B cell (primary cell): ENCODE measurements around the gene MYO1E. TPM values are rescaled to one million over a fixed set of nuclear protein-coding genes. Genes with fewer than 3 reads are reported as not detected.

ENCODE experiments used
- ATAC-seq: fragments of 200-7000 bp; cut with Tn5 transposase; one replicate; pipeline ENCODE4 v1.10.0; 2021; ENCODE audit warnings: low read depth, mild to moderate bottlenecking, moderate number of reproducible peaks, moderate library complexity
- CTCF ChIA-PET: fragments of 350-600 bp; sonication (Branson Sonifier 250); formaldehyde crosslinking; loops from one replicate; lab custom pipeline; 2021; ENCODE audit warnings: antibody characterized with exemption, inconsistent platforms; lab: Charles Lee
- POLR2A ChIA-PET: fragments of 350-600 bp; sonication (Branson Sonifier 250); formaldehyde crosslinking; loops from one replicate; lab custom pipeline; 2021; ENCODE audit warnings: antibody characterized with exemption; lab: Charles Lee
- DNase-seq: peaks from one replicate; pipeline ENCODE4 v3.0.0; 2013
- H2AFZ ChIP-seq: 2 replicates; pipeline ENCODE4 v1.6.1; 2012; ENCODE audit warnings: mild to moderate bottlenecking, low read depth, low read length; ENCODE audit not compliant: insufficient read depth, poor library complexity, severe bottlenecking
- H3K27ac ChIP-seq, 2 donors: 1 replicate in 1 of 2; 2 replicates in 1 of 2; pipeline ENCODE4 v1.5.1; 2012 to 2013; ENCODE audit warnings: low read length in 2 of 2, mild to moderate bottlenecking in 2 of 2, moderate library complexity in 1 of 2
- H3K27me3 ChIP-seq, 4 experiments: fragments of 200-600 bp in 1 of 4; sonication (generic) in 1 of 4; replicated peaks in 1 of 4; 1 replicate in 2 of 4; 2 replicates in 2 of 4; pipeline versions ENCODE4 v1.6.1 to v1.7.0; 2013 to 2016; ENCODE audit warnings: low read length in 3 of 4, mild to moderate bottlenecking in 2 of 4, mixed read lengths in 1 of 4, moderate library complexity in 1 of 4; ENCODE audit not compliant: insufficient read depth in 4 of 4, control insufficient read depth in 3 of 4; ENCODE audit errors: control extremely low read depth in 1 of 4
- H3K36me3 ChIP-seq, 2 experiments: replicated peaks in 1 of 2; 1 replicate in 1 of 2; 2 replicates in 1 of 2; pipeline versions ENCODE4 v1.6.1 to v1.7.1; 2013; ENCODE audit warnings: low read length in 1 of 2; ENCODE audit not compliant: insufficient read depth in 2 of 2, control insufficient read depth in 1 of 2; ENCODE audit errors: control extremely low read depth in 1 of 2, extremely low read depth in 1 of 2
- H3K4me1 ChIP-seq, 2 donors: fragments of 200-600 bp in 1 of 2; sonication (generic) in 1 of 2; 1 replicate in 1 of 2; 2 replicates in 1 of 2; pipeline versions ENCODE4 v1.5.1 to v1.6.1; 2013 to 2017; ENCODE audit warnings: low read length in 2 of 2; ENCODE audit not compliant: control insufficient read depth in 2 of 2, insufficient read depth in 2 of 2
- H3K4me2 ChIP-seq: replicated peaks from 2 replicates; pipeline ENCODE3; 2012; ENCODE audit warnings: mild to moderate bottlenecking, low read depth, low read length; ENCODE audit not compliant: poor library complexity, severe bottlenecking
- H3K4me3 ChIP-seq, 5 experiments: fragments of 200-600 bp in 1 of 5; sonication (generic) in 1 of 5; 1 replicate in 3 of 5; 2 replicates in 2 of 5; pipeline versions ENCODE4 v1.5.1 to v1.7.0; 2011 to 2016; ENCODE audit warnings: low read length in 4 of 5, mild to moderate bottlenecking in 4 of 5, low read depth in 2 of 5, control low read depth in 1 of 5, moderate library complexity in 1 of 5; ENCODE audit not compliant: insufficient read depth in 1 of 5; ENCODE audit errors: control extremely low read depth in 1 of 5, extremely low read depth in 1 of 5
- H3K79me2 ChIP-seq: fragments of 200-600 bp; sonication (generic); one replicate; pipeline ENCODE4 v1.6.0; 2016; ENCODE audit warnings: low read length; ENCODE audit not compliant: control insufficient read depth, insufficient read depth
- H3K9ac ChIP-seq: fragments of 200-600 bp; sonication (generic); 2 replicates; pipeline ENCODE4 v1.6.1; 2017; ENCODE audit warnings: mild to moderate bottlenecking, low read length, moderate library complexity
- H3K9me3 ChIP-seq, 3 donors: one replicate each; pipeline versions ENCODE4 v1.6.1 to v1.7.1; 2013; ENCODE audit warnings: low read length in 2 of 3; ENCODE audit not compliant: control insufficient read depth in 2 of 3, insufficient read depth in 1 of 3; ENCODE audit errors: control extremely low read depth in 1 of 3
- H4K20me1 ChIP-seq: 2 replicates; pipeline ENCODE4 v1.6.0; 2012; ENCODE audit warnings: mild to moderate bottlenecking, low read length; ENCODE audit not compliant: insufficient read depth, control insufficient read depth, poor library complexity, severe bottlenecking
- H3K27ac Mint-ChIP-seq: one replicate; pipeline ENCODE4 v1.8.0; 2021; ENCODE audit warnings: mixed read lengths
- H3K27me3 Mint-ChIP-seq: one replicate; pipeline ENCODE4 v1.8.0; 2021; ENCODE audit warnings: mixed read lengths
- H3K4me1 Mint-ChIP-seq: one replicate; pipeline ENCODE4 v1.8.0; 2021; ENCODE audit warnings: mixed read lengths
- H3K4me3 Mint-ChIP-seq: one replicate; pipeline ENCODE4 v1.8.0; 2021; ENCODE audit warnings: mixed read lengths
- H3K9me3 Mint-ChIP-seq: one replicate; pipeline ENCODE4 v1.8.0; 2022; ENCODE audit warnings: mixed read lengths; ENCODE audit not compliant: insufficient read depth
- CTCF ChIP-seq: fragments of 200-600 bp; IDR thresholded peaks from one replicate; pipeline ENCODE4 v1.8.0; 2022; ENCODE audit warnings: antibody characterized with exemption, mild to moderate bottlenecking
- EZH2 ChIP-seq: IDR thresholded peaks from 2 replicates; pipeline ENCODE4 v1.6.1; 2012; ENCODE audit warnings: borderline replicate concordance, low read depth, mild to moderate bottlenecking, moderate library complexity, low read length; ENCODE audit not compliant: insufficient read depth, poor library complexity, severe bottlenecking
- WGBS: methylation state at CpG from one replicate; pipeline ENCODE4 v1.1.5; 2013; ENCODE audit warnings: missing lambda C conversion rate; ENCODE audit not compliant: insufficient coverage; 5-methylcytosine and 5-hydroxymethylcytosine counted together
- intact Hi-C: fragments of 100-400 bp; cut with micrococcal nuclease; formaldehyde crosslinking; loops from one replicate; pipeline ENCODE4 v1.10.0; 2022
- polyA plus RNA-seq: library from polyadenylated mRNA; depleted of rRNA; stranded (reverse); fragments of >200 nt; gene quantifications from 2 replicates; pipeline ENCODE4 v1.2.3, GENCODE V29; 2012
- total RNA-seq, 2 donors: library from RNA; stranded (reverse); fragments of 120-200 nt in 1 of 2; gene quantifications; 1 replicate in 1 of 2; 2 replicates in 1 of 2; pipeline versions ENCODE4 v1.2.3 to v1.2.4, GENCODE V29; 2013 to 2022

The MYO1E gene
- total and polyA plus RNA-seq, 2 donors (not counting 1 experiment from before 2014, with no cell fraction given) = 11.9 to 100.0 TPM

- Mint-ChIP-seq H3K4me3 (no peak within 1 kb of the TSS), H3K27me3 (no peaks in the 10 kb centered on the region), H3K27ac (no peak within 1 kb of the TSS), H3K9me3 (no peaks in the 10 kb centered on the region), H3K4me1 (peaks cover 7% of the 10 kb centered on the region)
- Histone ChIP-seq H3K4me2 (no peak within 1 kb of the TSS), H3K4me1 (peaks cover 0 to 5% of the 10 kb centered on the region in 2 donors), H2AFZ (no peak within 1 kb of the TSS), H3K36me3 (peaks cover 0 to 77% of the 10 kb centered on the region in 2 experiments), H3K27me3 (no peaks in the 10 kb centered on the region), H3K79me2 (no peaks in the 10 kb centered on the region), H3K4me3 (no peak within 1 kb of the TSS), H3K27ac (no peak within 1 kb of the TSS), H3K9me3 (no peaks in the 10 kb centered on the region), H3K9ac (no peak within 1 kb of the TSS), H4K20me1 (no peaks in the 10 kb centered on the region)
- no peak for DNase-seq
- intact Hi-C loops = no loop called here
- POLR2A ChIA-PET = interaction anchor here (0.6 kb wide), 1 partner anchor 208 kb away, joined by 3 read pairs; no protein-coding TSS in a partner anchor
- CTCF ChIA-PET = interaction anchor here (1.3 kb wide), 1 partner anchor 326 kb away, joined by 3 read pairs; no protein-coding TSS in a partner anchor
- WGBS = 99% methylated on average over 30 of the region's 30 CpGs
- ATAC-seq = no peak
- TF ChIP-seq EZH2 (no peak), CTCF (no peak)
Measured at GRCh38 chr15:59206623-59207183, 166.0 kb downstream of the MYO1E start, which contains the start of gene LDHAL6B. Gene LDHAL6B, plus strand, starts transcription at chr15:59206843. Its CDS starts 98 bp downstream, at chr15:59206941.

GRCh38 chr15:59205839-59206622 is 166.6 kb downstream of the MYO1E start:
- Histone ChIP-seq H3K4me2 (no peak overlapping the region), H3K79me2 (no peaks in the 10 kb centered on the region), H3K27ac (no peak overlapping the region), H2AFZ (no peak overlapping the region), H3K27me3 (no peaks in the 10 kb centered on the region), H3K9ac (no peak overlapping the region), H3K4me1 (peaks cover 0 to 5% of the 10 kb centered on the region in 2 donors), H4K20me1 (no peaks in the 10 kb centered on the region), H3K36me3 (peaks cover 0 to 82% of the 10 kb centered on the region in 2 experiments), H3K4me3 (no peak overlapping the region), H3K9me3 (no peaks in the 10 kb centered on the region)
- Mint-ChIP-seq H3K27me3 (no peaks in the 10 kb centered on the region), H3K4me3 (no peak overlapping the region), H3K4me1 (peaks cover 7% of the 10 kb centered on the region), H3K9me3 (no peaks in the 10 kb centered on the region), H3K27ac (no peak overlapping the region)
- CTCF ChIA-PET = interaction anchor here (1.2 kb wide), 1 partner anchor 287 kb away, joined by 3 read pairs; no protein-coding TSS in a partner anchor
- no peak for DNase-seq
- 99% methylated on average over 7 of the region's 9 CpGs for WGBS
- ATAC-seq = no peak
- POLR2A ChIA-PET = no interaction called here
- no peak for TF ChIP-seq CTCF
- no peak for TF ChIP-seq EZH2
- intact Hi-C loops = no loop called here
